H1 (cell line): Measurements from ENCODE around the gene SHOC1. TPM values are rescaled to one million over a fixed set of nuclear protein-coding genes. Genes with fewer than 3 reads are reported as not detected.

Source experiments
- CTCF ChIA-PET: fragments of 300-600 bp; sonication (Branson Sonifier 250); formaldehyde crosslinking; loops from one replicate; lab custom pipeline; 2021; ENCODE audit not compliant: partially characterized antibody; lab: Charles Lee
- POLR2A ChIA-PET: fragments of 300-600 bp; sonication (Branson Sonifier 250); formaldehyde crosslinking; loops from one replicate; lab custom pipeline; 2021; ENCODE audit warnings: inconsistent platforms; ENCODE audit not compliant: partially characterized antibody; lab: Charles Lee
- DNase-seq, 2 experiments: peaks; one replicate each; pipeline versions ENCODE4 v3.0.0 to v3.0.0-alpha.2; 2010 to 2022; ENCODE audit warnings: low spot score in 2 of 2, low read depth in 1 of 2, mixed read lengths in 1 of 2
- FAIRE-seq: peaks from 2 replicates; lab custom pipeline; 2011; peaks lifted over from hg19 to GRCh38; lab: Jason Lieb, UNC
- H2AFZ ChIP-seq: 2 replicates; pipeline ENCODE4 v1.8.1; 2012; ENCODE audit warnings: low read length, inconsistent platforms
- H2AK5ac ChIP-seq: 2 replicates; pipeline ENCODE4 v1.6.1; 2013; ENCODE audit warnings: low read depth, low read length
- H2BK120ac ChIP-seq: replicated peaks from 2 replicates; pipeline ENCODE3; 2013; ENCODE audit warnings: low read depth, low read length, inconsistent platforms
- H2BK12ac ChIP-seq: 2 replicates; pipeline ENCODE4 v1.6.1; 2013; ENCODE audit warnings: low read depth, low read length
- H2BK15ac ChIP-seq: 2 replicates; pipeline ENCODE4 v1.6.1; 2013; ENCODE audit warnings: low read length
- H2BK20ac ChIP-seq: 2 replicates; pipeline ENCODE4 v1.6.1; 2013; ENCODE audit warnings: low read length
- H2BK5ac ChIP-seq: 2 replicates; pipeline ENCODE4 v1.6.1; 2013; ENCODE audit warnings: low read depth, low read length
- H3K14ac ChIP-seq: 2 replicates; pipeline ENCODE4 v1.6.1; 2013; ENCODE audit warnings: inconsistent platforms; ENCODE audit not compliant: insufficient read length
- H3K18ac ChIP-seq: 2 replicates; pipeline ENCODE4 v1.6.1; 2013; ENCODE audit warnings: low read length; ENCODE audit errors: extremely low read depth
- H3K23ac ChIP-seq: 2 replicates; pipeline ENCODE4 v1.6.1; 2013; ENCODE audit warnings: inconsistent platforms; ENCODE audit not compliant: insufficient read length
- H3K23me2 ChIP-seq: 2 replicates; pipeline ENCODE4 v1.6.1; 2013; ENCODE audit warnings: low read depth, low read length
- H3K27ac ChIP-seq: 2 replicates; pipeline ENCODE4 v1.6.1; 2011; ENCODE audit warnings: low read depth, low read length, inconsistent platforms
- H3K27me3 ChIP-seq, 4 experiments: replicated peaks in 1 of 4; 1 replicate in 1 of 4; 2 replicates in 3 of 4; pipeline versions ENCODE4 v1.6.1 to v1.8.1; 2011 to 2013; ENCODE audit warnings: low read length in 3 of 4, mild to moderate bottlenecking in 3 of 4, inconsistent platforms in 2 of 4, mixed read lengths in 2 of 4, moderate library complexity in 1 of 4; ENCODE audit not compliant: control insufficient read depth in 3 of 4, insufficient read depth in 3 of 4; ENCODE audit errors: extremely low read depth in 1 of 4
- H3K36me3 ChIP-seq, 4 experiments: 2 replicates each; pipeline versions ENCODE4 v1.6.1 to v1.8.1; 2011 to 2013; ENCODE audit warnings: mild to moderate bottlenecking in 4 of 4, low read length in 3 of 4, moderate library complexity in 2 of 4, control low read depth in 1 of 4, inconsistent platforms in 1 of 4; ENCODE audit not compliant: insufficient read depth in 4 of 4, control insufficient read depth in 2 of 4
- H3K4ac ChIP-seq: replicated peaks from 2 replicates; pipeline ENCODE3; 2013; ENCODE audit warnings: low read length, low read depth, mixed read lengths, inconsistent platforms; ENCODE audit not compliant: insufficient read length
- H3K4me1 ChIP-seq, 4 experiments: replicated peaks in 1 of 4; 1 replicate in 1 of 4; 2 replicates in 3 of 4; pipeline versions ENCODE4 v1.6.1 to v1.8.1; 2011 to 2013; ENCODE audit warnings: low read length in 3 of 4, inconsistent platforms in 2 of 4, mixed read lengths in 1 of 4; ENCODE audit not compliant: insufficient read depth in 4 of 4, control insufficient read depth in 3 of 4
- H3K4me2 ChIP-seq, 2 experiments: 2 replicates each; pipeline versions ENCODE4 v1.6.1 to v1.8.1; 2011 to 2013; ENCODE audit warnings: low read depth in 2 of 2, low read length in 2 of 2, control low read depth in 1 of 2, inconsistent platforms in 1 of 2, mild to moderate bottlenecking in 1 of 2; ENCODE audit not compliant: insufficient read depth in 1 of 2
- H3K4me3 ChIP-seq, 4 experiments: fragments of 200-600, 300-600 bp in 1 of 4; sonication (generic), shearing (Covaris generic), sonication (Bioruptor Twin) in 1 of 4; 2 replicates each; pipeline versions ENCODE4 v1.5.1 to v1.8.1; 2011 to 2016; ENCODE audit warnings: low read length in 4 of 4, low read depth in 3 of 4, control low read depth in 2 of 4, inconsistent platforms in 2 of 4, mild to moderate bottlenecking in 2 of 4, mixed read lengths in 1 of 4, moderate library complexity in 1 of 4; ENCODE audit not compliant: insufficient read depth in 2 of 4; ENCODE audit errors: extremely low read depth in 1 of 4
- H3K56ac ChIP-seq: replicated peaks from 2 replicates; pipeline ENCODE3; 2013; ENCODE audit warnings: low read depth, mild to moderate bottlenecking, mixed read lengths, low read length, inconsistent platforms; ENCODE audit not compliant: insufficient read length
- H3K79me1 ChIP-seq: 2 replicates; pipeline ENCODE4 v1.6.1; 2013; ENCODE audit warnings: low read depth, low read length, control low read depth
- H3K79me2 ChIP-seq, 2 experiments: 2 replicates each; pipeline versions ENCODE4 v1.6.1 to v1.8.1; 2012 to 2013; ENCODE audit warnings: low read length in 2 of 2, mild to moderate bottlenecking in 2 of 2, inconsistent platforms in 1 of 2; ENCODE audit not compliant: insufficient read depth in 2 of 2, control insufficient read depth in 1 of 2
- H3K9ac ChIP-seq, 4 experiments: replicated peaks in 1 of 4; 1 replicate in 1 of 4; 2 replicates in 3 of 4; pipeline versions ENCODE4 v1.6.1 to v1.8.1; 2011 to 2013; ENCODE audit warnings: low read depth in 3 of 4, low read length in 3 of 4, control low read depth in 2 of 4, mild to moderate bottlenecking in 2 of 4, moderate library complexity in 2 of 4, inconsistent platforms in 1 of 4; ENCODE audit errors: extremely low read depth in 1 of 4
- H3K9me3 ChIP-seq, 2 experiments: 2 replicates each; pipeline versions ENCODE4 v1.6.1 to v1.8.1; 2012 to 2013; ENCODE audit warnings: mild to moderate bottlenecking in 2 of 2, moderate library complexity in 2 of 2, control low read depth in 1 of 2, inconsistent platforms in 1 of 2, low read depth in 1 of 2, low read length in 1 of 2, mixed read lengths in 1 of 2; ENCODE audit not compliant: insufficient read depth in 2 of 2
- H4K20me1 ChIP-seq, 2 experiments: replicated peaks in 1 of 2; 2 replicates each; pipeline versions ENCODE3 to v1.8.1; 2011 to 2013; ENCODE audit warnings: inconsistent platforms in 2 of 2, low read length in 2 of 2, mild to moderate bottlenecking in 1 of 2; ENCODE audit not compliant: insufficient read depth in 2 of 2, control insufficient read depth in 1 of 2
- H4K5ac ChIP-seq: 2 replicates; pipeline ENCODE4 v1.6.1; 2013; ENCODE audit warnings: low read length, low read depth, mixed read lengths, inconsistent platforms; ENCODE audit not compliant: insufficient read length
- H4K8ac ChIP-seq: 2 replicates; pipeline ENCODE4 v1.8.0; 2013; ENCODE audit warnings: mild to moderate bottlenecking, moderate library complexity, low read length, inconsistent platforms; ENCODE audit not compliant: insufficient read depth; ENCODE audit errors: extremely low read depth
- H4K91ac ChIP-seq: replicated peaks from 2 replicates; pipeline ENCODE3; 2013; ENCODE audit warnings: low read length, mixed read lengths, inconsistent platforms; ENCODE audit not compliant: insufficient read length
- ASH2L ChIP-seq: fragments of 200-600, 300-600 bp; sonication (generic); IDR thresholded peaks from one replicate; pipeline ENCODE4 v1.7.1; 2017; ENCODE audit warnings: low read length
- BRCA1 ChIP-seq: IDR thresholded peaks from 2 replicates; pipeline ENCODE4 v1.6.1; 2012; ENCODE audit warnings: low read depth, low read length, improper control_type of control experiment
- CBX8 ChIP-seq: fragments of 300-800, 300-1000 bp; sonication (generic); IDR thresholded peaks from 2 replicates; pipeline ENCODE4 v1.7.1; 2016; ENCODE audit warnings: low read depth, low read length, borderline replicate concordance
- EZH2 ChIP-seq: fragments of 200-600 bp; sonication (generic); IDR thresholded peaks from 2 replicates; pipeline ENCODE4 v1.7.1; 2012; ENCODE audit warnings: low read depth, mild to moderate bottlenecking, moderate library complexity, low read length, inconsistent platforms; ENCODE audit not compliant: severe bottlenecking
- GABPA ChIP-seq: IDR thresholded peaks from 2 replicates; pipeline ENCODE4 v1.6.1; 2011; ENCODE audit warnings: mild to moderate bottlenecking, low read length, moderate library complexity, borderline replicate concordance; ENCODE audit not compliant: insufficient read depth
- HDAC6 ChIP-seq: IDR thresholded peaks from one replicate; pipeline ENCODE4 v1.7.1; 2012; ENCODE audit warnings: low read depth, mild to moderate bottlenecking, inconsistent platforms, low read length, moderate library complexity
- KDM1A ChIP-seq: fragments of 200-600, 300-600 bp; sonication (generic); IDR thresholded peaks from 2 replicates; pipeline ENCODE4 v1.7.1; 2016; ENCODE audit warnings: mild to moderate bottlenecking, low read length, borderline replicate concordance
- POLR2A ChIP-seq, 2 experiments: IDR thresholded peaks; 1 replicate in 1 of 2; 2 replicates in 1 of 2; pipeline ENCODE4 v1.6.1; 2011; ENCODE audit warnings: low read depth in 2 of 2, low read length in 2 of 2, mild to moderate bottlenecking in 2 of 2; ENCODE audit errors: control extremely low read depth in 1 of 2
- RAD21 ChIP-seq, 2 experiments: IDR thresholded peaks in 1 of 2; conservative IDR thresholded peaks in 1 of 2; 2 replicates each; pipeline ENCODE4 v1.6.1; 2011; ENCODE audit warnings: low read depth in 2 of 2, low read length in 2 of 2, improper control_type of control experiment in 1 of 2, inconsistent platforms in 1 of 2, mild to moderate bottlenecking in 1 of 2, moderate library complexity in 1 of 2
- SIX5 ChIP-seq: IDR thresholded peaks from 2 replicates; pipeline ENCODE4 v1.6.1; 2011; ENCODE audit warnings: mild to moderate bottlenecking, low read depth, low read length
- TAF7 ChIP-seq: optimal IDR thresholded peaks from 2 replicates; pipeline ENCODE3; 2011; ENCODE audit warnings: low read depth, mild to moderate bottlenecking, inconsistent platforms, low read length, moderate library complexity, borderline replicate concordance
- ZNF274 ChIP-seq: IDR thresholded peaks from 2 replicates; pipeline ENCODE4 v1.7.0; 2012; ENCODE audit warnings: low read length, borderline replicate concordance; ENCODE audit errors: extremely low read depth
- WGBS, 2 experiments: shearing (Covaris generic) in 1 of 2; methylation state at CpG; one replicate each; pipeline versions ENCODE4 v1.1.6 to v1.1.7; 2013 to 2015; ENCODE audit warnings: low lambda C conversion rate in 2 of 2, mixed read lengths in 2 of 2, inconsistent platforms in 1 of 2, low coverage in 1 of 2, missing lambda C conversion rate in 1 of 2; ENCODE audit not compliant: insufficient replicate concordance in 2 of 2, insufficient coverage in 1 of 2, insufficient read length in 1 of 2; ENCODE audit errors: extremely low coverage in 1 of 2, missing lambda C conversion rate in 1 of 2; 5-methylcytosine and 5-hydroxymethylcytosine counted together
- polyA plus RNA-seq, 7 experiments: library from polyadenylated mRNA; depleted of rRNA in 3 of 7; stranded (reverse) in 5 of 7; unstranded in 2 of 7; fragments of >200 nt in 5 of 7; fragments of 200-250 nt in 2 of 7; gene quantifications; 1 replicate in 5 of 7; 2 replicates in 1 of 7; 4 replicates in 1 of 7; pipeline versions ENCODE4 v1.2.1 to v1.2.3, GENCODE V29; 2011 to 2013; ENCODE audit warnings: missing spikeins in 2 of 7, mixed read lengths in 2 of 7
- total RNA-seq: library from RNA; stranded (reverse); fragmentation: NEBNext Ultra II Directional; extraction: Animal tissue kit (Norgen Biotek cat#: 25700); gene quantifications from 2 replicates; pipeline ENCODE4 v1.2.1, GENCODE V29; 2021

Gene SHOC1
- total and polyA plus RNA-seq, 2 of the 8 experiments (the other 6 are each of a cell fraction or from before 2014, with no cell fraction given) = not detected

DNA sequence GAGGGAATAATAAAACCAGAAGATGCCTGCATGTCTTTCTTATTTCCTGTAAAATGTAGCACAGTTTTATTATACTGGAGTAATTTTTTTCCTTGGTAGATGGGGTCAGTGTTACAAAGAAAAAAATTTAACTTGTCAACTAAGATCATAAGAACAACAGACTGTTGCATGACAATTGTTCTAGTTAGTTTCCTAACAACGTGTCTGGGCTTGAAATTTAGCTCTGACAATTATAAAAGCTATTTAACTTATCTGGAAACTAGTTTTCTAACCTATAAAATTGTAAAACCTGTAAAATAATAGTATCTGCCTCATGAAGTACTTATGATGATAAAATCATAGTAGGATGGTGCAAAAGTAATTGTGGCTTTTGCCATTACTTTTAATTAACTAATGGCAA is 4.9 kb downstream of the SHOC1 start:
- no peak overlapping the region for H3K27ac ChIP-seq
- no peak overlapping the region for H2BK15ac ChIP-seq
- no peaks in the 10 kb centered on the region for H3K79me2 ChIP-seq
- no peak overlapping the region for H3K23ac ChIP-seq
- H3K23me2 ChIP-seq = no peaks in the 10 kb centered on the region
- TF ChIP-seq EZH2 (no peak), TAF7 (no peak), KDM1A (no peak), CBX8 (no peak), ASH2L (no peak), GABPA (no peak), ZNF274 (no peak), SIX5 (no peak), RAD21 (IDR thresholded peaks at IDR 0.05 in 1 of 2, conservative IDR thresholded peaks at IDR 0.05 in 1 of 2; ENCODE audit: low read depth in 2 of 2, low read length in 2 of 2) (no peak), POLR2A (IDR thresholded peaks at IDR 0.05; ENCODE audit: control extremely low read depth in 1 of 2, low read depth in 2 of 2, low read length in 2 of 2) (no peak), HDAC6 (no peak), BRCA1 (no peak)
- no peak overlapping the region for H2BK120ac ChIP-seq
- no peak overlapping the region for H3K56ac ChIP-seq
- no peaks in the 10 kb centered on the region for H3K36me3 ChIP-seq
- H4K8ac ChIP-seq = no peak overlapping the region
- no peak overlapping the region for H3K4me3 ChIP-seq
- 65% methylated on average over 1 of the region's 1 CpG; no CpG with 5 or more reads in 1 of the 2 experiments for WGBS, 2 experiments
- H3K4me2 ChIP-seq = no peak overlapping the region
- no peak overlapping the region for H2BK20ac ChIP-seq
- H3K79me1 ChIP-seq = no peaks in the 10 kb centered on the region
- no peak overlapping the region for H4K5ac ChIP-seq
- no peak overlapping the region for H3K9ac ChIP-seq
- H3K27me3 ChIP-seq = no peaks in the 10 kb centered on the region
- FAIRE-seq (no peak), DNase-seq (no peak)
- no peak overlapping the region for H2AFZ ChIP-seq
- no peaks in the 10 kb centered on the region for H3K4me1 ChIP-seq
- POLR2A ChIA-PET = no interaction called here
- no peak overlapping the region for H2BK5ac ChIP-seq
- no peak overlapping the region for H4K91ac ChIP-seq
- peaks cover 0 to 1% of the 10 kb centered on the region in 2 experiments; a peak in 1 of 4 replicates for H3K9me3 ChIP-seq
- CTCF ChIA-PET = no interaction called here
- H3K18ac ChIP-seq = no peak overlapping the region
- no peak overlapping the region for H3K4ac ChIP-seq
- H3K14ac ChIP-seq = no peak overlapping the region
- no peaks in the 10 kb centered on the region for H4K20me1 ChIP-seq
- H2BK12ac ChIP-seq = no peak overlapping the region
- H2AK5ac ChIP-seq = no peak overlapping the region
